Heart right ventricle (tissue), 16 donors: ENCODE results near the gene UCK1. TPM values are rescaled to one million over a fixed set of nuclear protein-coding genes. Genes with fewer than 3 reads are reported as not detected.

Experiments
- ATAC-seq, 8 donors: fragments of 200-7000 bp; cut with Tn5 transposase; one replicate each; pipeline ENCODE4 v1.9.1; 2020; ENCODE audit warnings: mild to moderate bottlenecking in 8 of 8, moderate library complexity in 8 of 8, moderate number of reproducible peaks in 1 of 8
- DNase-seq, 2 donors: peaks; one replicate each; pipeline ENCODE4 v3.0.0-alpha.2; 2020
- H3K27ac ChIP-seq, 10 donors: fragments of 200-600 bp; sonication (generic) in 2 of 10; one replicate each; pipeline versions ENCODE4 v1.5.0 to v1.8.0; 2020 to 2022; ENCODE audit warnings: mild to moderate bottlenecking in 3 of 10
- H3K27me3 ChIP-seq, 7 donors: fragments of 200-600 bp; one replicate each; pipeline ENCODE4 v1.8.0; 2021 to 2022; ENCODE audit warnings: mild to moderate bottlenecking in 2 of 7
- H3K36me3 ChIP-seq, 9 donors: fragments of 200-600 bp; sonication (generic) in 1 of 9; one replicate each; pipeline versions ENCODE4 v1.5.0 to v1.8.0; 2020 to 2022; ENCODE audit warnings: mild to moderate bottlenecking in 2 of 9
- H3K4me1 ChIP-seq, 9 donors: fragments of 200-600 bp; sonication (generic) in 1 of 9; one replicate each; pipeline versions ENCODE4 v1.5.0 to v1.8.0; 2020 to 2022; ENCODE audit warnings: mild to moderate bottlenecking in 4 of 9
- H3K4me3 ChIP-seq, 10 donors: fragments of 200-600 bp; sonication (generic) in 2 of 10; one replicate each; pipeline versions ENCODE4 v1.5.0 to v1.8.0; 2020 to 2022; ENCODE audit warnings: mild to moderate bottlenecking in 7 of 10, moderate library complexity in 2 of 10
- H3K9me3 ChIP-seq, 11 donors: fragments of 200-600 bp in 10 of 11; sonication (generic) in 2 of 11; one replicate each; pipeline versions ENCODE4 v1.5.0 to v1.8.0; 2013 to 2022; ENCODE audit warnings: mild to moderate bottlenecking in 2 of 11, control low read depth in 1 of 11, moderate library complexity in 1 of 11
- WGBS, 2 donors: extraction: QIAGEN DNeasy Blood & Tissue Kit; methylation state at CpG; one replicate each; pipeline ENCODE4 v1.1.7; 2013; ENCODE audit warnings: inconsistent platforms in 1 of 2; 5-methylcytosine and 5-hydroxymethylcytosine counted together
- intact Hi-C, 10 donors: fragments of 100-400 bp; cut with DNase I; formaldehyde crosslinking; loops; one replicate each; pipeline versions ENCODE4 v1.11.1 to v1.14.2; 2022
- polyA plus RNA-seq, 2 donors: library from polyadenylated mRNA; stranded (reverse); fragments of 200-250 nt; gene quantifications; one replicate each; pipeline ENCODE4 v1.2.3, GENCODE V29; 2013
- total RNA-seq, 10 donors: library from RNA; stranded (reverse); fragmentation: NEBNext Ultra II Directional in 3 of 10; extraction: Animal tissue kit (Norgen Biotek cat#: 25700) in 3 of 10; gene quantifications; one replicate each; pipeline versions ENCODE4 v1.2.1 to v1.2.4, GENCODE V29; 2021 to 2023
- TF ChIP-seq, protein P1 (sequence below), 9 donors: fragments of 200-600 bp; sonication (generic) in 2 of 9; IDR thresholded peaks; one replicate each; pipeline versions ENCODE4 v1.5.0 to v1.8.0; 2021 to 2022; ENCODE audit warnings: antibody characterized with exemption in 9 of 9, mild to moderate bottlenecking in 5 of 9, moderate library complexity in 1 of 9
- donor health status: Arrhythmogenic right ventricular cardiomyopathy.
- donor health status: ischemic (EF 13 %, LVEDD 7.1; RV severe dilation, severe dysfunction).
- donor health status: healthy with polysubstance abuse.
- donor health status: DM: no; HTN: yes; CAD: no.
- donor health status: DM: no; HTN: no; CAD: no.
- donor health status: ischemic (EF 25% LVEDD 6.9; RV normal size, moderate dysfunction).
- donor health status: ischemic (EF 25% LVEDD 5.7; RV mildly dilated, moderate dysfunction).
- donor health status: healthy.
- donor health status: DM: yes; HTN: yes; CAD: no.
- donor health status: Ischemic cardiomyopathy.
- donor health status: ischemic (EF 35%, LVEDD 5.7; RV mildly dilated, moderate dysfunction).
- donor health status: nonischemic (EF 11% LVEDD 7.7; RV severe dilation, severe dysfunction).
- donor health status: DM: yes; HTN: yes; CAD: no.
- donor health status: PGD.
- donor health status: ischemic (EF 29% LVEDD 5.4; RV normal size, mild dysfunction).
- donor health status: nonischemic (EF 23%, LVEDD 6.1; RV moderate dilation, normal function).

Gene UCK1
- total and polyA plus RNA-seq, 12 donors: 16.6 to 32.7 (median 22.6) TPM

DNA sequence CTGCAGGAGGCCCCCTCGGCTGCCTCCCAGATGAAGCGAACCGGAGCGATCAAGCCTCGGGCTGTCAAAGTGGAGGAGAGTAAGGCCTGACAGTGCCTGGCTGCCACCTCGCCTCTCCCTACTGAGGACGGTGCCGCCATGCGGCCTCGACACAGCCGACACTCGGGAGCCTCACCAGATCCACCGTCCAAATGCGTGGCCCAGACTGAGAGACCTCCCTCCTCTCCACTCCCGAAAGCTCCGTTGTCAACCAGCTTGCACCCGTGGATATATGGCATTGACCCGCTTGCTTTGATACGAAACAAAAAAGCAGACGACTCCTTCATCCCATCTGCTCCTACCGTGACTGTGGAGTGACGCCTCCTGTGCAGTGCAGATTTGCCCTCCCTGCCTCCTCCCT is 35.3 kb downstream of the UCK1 start:
- intact Hi-C loops: no loop called here
- DNase-seq: no peak
- Histone ChIP-seq H3K27ac (no peak overlapping the region), H3K4me3 (no peak overlapping the region), H3K27me3 (no peaks in the 10 kb centered on the region), H3K9me3 (no peaks in the 10 kb centered on the region), H3K4me1 (peaks cover 0 to 7% (median 0%) of the 10 kb centered on the region in 9 donors), H3K36me3 (peaks cover 7 to 100% (median 68%) of the 10 kb centered on the region in 9 donors)
- TF ChIP-seq, protein P1, sequence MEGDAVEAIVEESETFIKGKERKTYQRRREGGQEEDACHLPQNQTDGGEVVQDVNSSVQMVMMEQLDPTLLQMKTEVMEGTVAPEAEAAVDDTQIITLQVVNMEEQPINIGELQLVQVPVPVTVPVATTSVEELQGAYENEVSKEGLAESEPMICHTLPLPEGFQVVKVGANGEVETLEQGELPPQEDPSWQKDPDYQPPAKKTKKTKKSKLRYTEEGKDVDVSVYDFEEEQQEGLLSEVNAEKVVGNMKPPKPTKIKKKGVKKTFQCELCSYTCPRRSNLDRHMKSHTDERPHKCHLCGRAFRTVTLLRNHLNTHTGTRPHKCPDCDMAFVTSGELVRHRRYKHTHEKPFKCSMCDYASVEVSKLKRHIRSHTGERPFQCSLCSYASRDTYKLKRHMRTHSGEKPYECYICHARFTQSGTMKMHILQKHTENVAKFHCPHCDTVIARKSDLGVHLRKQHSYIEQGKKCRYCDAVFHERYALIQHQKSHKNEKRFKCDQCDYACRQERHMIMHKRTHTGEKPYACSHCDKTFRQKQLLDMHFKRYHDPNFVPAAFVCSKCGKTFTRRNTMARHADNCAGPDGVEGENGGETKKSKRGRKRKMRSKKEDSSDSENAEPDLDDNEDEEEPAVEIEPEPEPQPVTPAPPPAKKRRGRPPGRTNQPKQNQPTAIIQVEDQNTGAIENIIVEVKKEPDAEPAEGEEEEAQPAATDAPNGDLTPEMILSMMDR (IDR thresholded peaks at IDR 0.05): no peak
- WGBS, 2 donors: 87% methylated on average over 22 of the region's 22 CpGs
- peak in 1 of 8 donors; percentile 11 for ATAC-seq

DNA sequence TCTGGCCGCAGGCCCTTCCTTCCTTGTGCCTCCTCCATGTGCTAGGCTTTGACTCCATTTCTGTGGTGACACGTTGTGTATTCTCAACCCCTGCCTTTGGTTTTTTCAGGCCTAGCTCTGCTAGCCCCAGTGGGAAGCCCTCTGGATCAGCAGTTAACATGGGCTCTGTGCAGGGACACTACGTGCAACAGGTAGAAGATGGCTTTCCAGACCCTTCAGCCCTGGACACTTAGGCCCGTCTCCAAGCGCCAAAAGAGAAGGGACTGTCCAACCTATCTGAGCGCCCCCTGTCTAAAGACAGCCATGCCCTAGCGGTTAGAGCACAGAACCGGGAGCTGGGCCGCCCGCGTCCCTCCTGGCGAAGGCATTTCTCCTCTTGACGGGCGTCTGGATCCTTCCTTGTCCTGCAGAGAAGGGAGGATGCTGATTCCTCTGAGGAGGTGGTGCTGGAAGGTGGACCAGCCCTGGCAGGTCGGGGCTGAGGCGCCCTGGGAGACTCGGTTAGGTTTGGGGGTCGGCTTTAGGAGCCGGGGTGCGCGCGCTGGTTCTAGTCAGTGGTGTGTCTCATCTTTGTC is 36.7 kb downstream of the UCK1 start:
- intact Hi-C loops: no loop called here
- DNase-seq: no peak
- Histone ChIP-seq H3K4me1 (no peaks in the 10 kb centered on the region), H3K27me3 (no peaks in the 10 kb centered on the region), H3K4me3 (no peak overlapping the region), H3K27ac (no peak overlapping the region), H3K36me3 (peaks cover 7 to 100% (median 79%) of the 10 kb centered on the region in 9 donors), H3K9me3 (no peaks in the 10 kb centered on the region)
- ATAC-seq: no peak
- WGBS, 2 donors: 93 to 94% methylated on average over 22 of the region's 22 CpGs
- TF ChIP-seq, protein P1 (IDR thresholded peaks at IDR 0.05): no peak

DNA sequence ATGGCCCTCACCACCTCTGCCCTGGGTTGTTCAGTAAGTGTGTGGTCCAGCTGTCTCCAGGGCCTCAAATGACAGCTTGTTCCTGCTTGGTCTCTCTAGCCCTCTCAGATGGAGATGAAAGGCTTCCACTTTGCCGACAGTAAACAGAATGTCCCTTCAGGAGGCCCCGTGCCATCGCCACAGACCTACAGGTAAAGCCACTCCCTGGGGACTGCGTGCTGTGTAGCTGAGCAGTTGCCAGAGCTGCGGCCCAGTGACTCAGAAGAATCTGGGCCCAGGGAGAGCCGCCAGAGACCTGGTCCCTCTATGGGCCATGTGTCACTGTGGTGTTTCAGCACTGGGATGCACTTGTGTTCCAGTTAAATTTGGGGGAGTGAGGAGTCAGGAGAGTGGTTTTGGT is 39.0 kb downstream of the UCK1 start:
- ATAC-seq: no peak
- DNase-seq: no peak
- TF ChIP-seq, protein P1 (IDR thresholded peaks at IDR 0.05): no peak
- 71 to 84% methylated on average over 6 of the region's 6 CpGs for WGBS, 2 donors
- Histone ChIP-seq H3K4me1 (peaks cover 0 to under 1% (median 0%) of the 10 kb centered on the region in 9 donors), H3K36me3 (peaks cover 6 to 100% (median 89%) of the 10 kb centered on the region in 9 donors), H3K27ac (no peak overlapping the region), H3K9me3 (no peaks in the 10 kb centered on the region), H3K4me3 (no peak overlapping the region), H3K27me3 (no peaks in the 10 kb centered on the region)
- intact Hi-C loops: no loop called here

DNA sequence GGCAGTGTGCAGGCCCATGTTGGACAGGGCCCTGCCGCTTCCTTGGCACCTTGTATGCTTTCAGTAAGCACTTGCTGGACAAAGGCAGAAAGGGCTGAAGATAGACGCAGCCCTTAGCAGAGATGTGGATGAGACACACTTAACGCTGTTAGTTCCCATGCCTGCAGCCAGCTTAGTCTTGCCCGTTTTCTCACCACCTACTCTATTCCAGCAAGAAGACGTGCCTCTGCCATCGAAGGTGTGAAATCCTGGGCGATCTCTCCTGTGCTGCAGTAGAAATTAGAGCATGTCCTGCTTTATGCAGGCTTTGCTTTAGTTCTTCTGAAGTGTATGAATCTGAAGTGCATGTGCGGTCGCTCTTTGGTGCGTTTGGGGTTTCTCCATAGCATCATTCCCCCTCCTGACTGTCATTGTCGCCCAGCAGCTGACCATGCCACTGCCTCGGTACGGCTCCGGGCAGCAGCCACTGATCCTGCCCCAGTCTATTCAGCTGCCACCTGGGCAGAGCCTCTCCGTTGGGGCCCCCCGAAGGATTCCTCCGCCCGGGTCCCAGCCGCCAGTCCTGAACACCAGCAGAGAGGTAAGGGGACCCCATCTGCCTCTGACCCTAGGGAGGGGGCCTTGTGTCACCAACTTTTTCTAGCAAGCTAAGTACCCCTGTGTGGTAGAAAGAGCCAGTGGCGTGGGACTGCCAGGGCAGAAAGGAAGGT is 39.9 kb downstream of the UCK1 start:
- H3K36me3 ChIP-seq: peaks cover 6 to 100% (median 86%) of the 10 kb centered on the region in 9 donors
- DNase-seq (no peak), ATAC-seq (no peak)
- H3K4me3 ChIP-seq: no peak overlapping the region
- peaks cover 0 to 10% (median 0%) of the 10 kb centered on the region in 9 donors for H3K4me1 ChIP-seq
- H3K9me3 ChIP-seq: no peaks in the 10 kb centered on the region
- no peak overlapping the region for H3K27ac ChIP-seq
- 92% methylated on average over 20 of the region's 20 CpGs for WGBS, 2 donors
- TF ChIP-seq, protein P1 (IDR thresholded peaks at IDR 0.05): no peak
- intact Hi-C loops: no loop called here
- H3K27me3 ChIP-seq: no peaks in the 10 kb centered on the region
